Suprapubic skin (tissue), 3 donors: ENCODE measurements around the gene SMIM11.

Source experiments
- EP300 ChIP-seq: sonication (generic); formaldehyde crosslinking; IDR thresholded peaks from one replicate; pipeline ENCODE4 v1.6.1; 2017; ENCODE audit warnings: antibody characterized with exemption
- TF ChIP-seq, protein P1 (sequence below), 2 donors: fragments of 200-600 bp in 1 of 2; fragments of 450-650 bp in 1 of 2; sonication (generic) in 1 of 2; IDR thresholded peaks; one replicate each; pipeline ENCODE4 v1.5.1; 2016 to 2019; ENCODE audit warnings: antibody characterized with exemption in 2 of 2, mild to moderate bottlenecking in 1 of 2, moderate library complexity in 1 of 2

DNA sequence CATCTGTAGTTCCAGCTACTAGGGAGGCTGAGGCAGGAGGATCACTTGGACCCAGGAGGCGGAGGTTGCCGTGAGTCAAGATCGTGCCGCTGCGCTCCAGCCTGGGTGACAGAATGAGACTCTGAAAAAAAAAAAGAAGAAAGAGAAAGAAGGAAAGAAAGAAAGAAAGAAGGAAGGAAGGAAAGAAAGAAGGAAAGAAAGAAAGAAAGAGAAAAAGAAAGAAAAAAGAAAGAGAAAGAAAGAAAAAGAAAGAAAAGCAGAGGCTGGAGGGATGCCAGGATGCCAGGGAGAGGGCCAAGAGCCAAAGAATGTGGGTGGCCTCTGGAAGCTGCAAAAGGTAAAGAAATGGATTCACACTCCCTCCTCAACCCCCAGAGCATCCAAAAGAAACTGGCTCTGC lies 19.7 kb upstream of the SMIM11 start:
- TF ChIP-seq, protein P1, sequence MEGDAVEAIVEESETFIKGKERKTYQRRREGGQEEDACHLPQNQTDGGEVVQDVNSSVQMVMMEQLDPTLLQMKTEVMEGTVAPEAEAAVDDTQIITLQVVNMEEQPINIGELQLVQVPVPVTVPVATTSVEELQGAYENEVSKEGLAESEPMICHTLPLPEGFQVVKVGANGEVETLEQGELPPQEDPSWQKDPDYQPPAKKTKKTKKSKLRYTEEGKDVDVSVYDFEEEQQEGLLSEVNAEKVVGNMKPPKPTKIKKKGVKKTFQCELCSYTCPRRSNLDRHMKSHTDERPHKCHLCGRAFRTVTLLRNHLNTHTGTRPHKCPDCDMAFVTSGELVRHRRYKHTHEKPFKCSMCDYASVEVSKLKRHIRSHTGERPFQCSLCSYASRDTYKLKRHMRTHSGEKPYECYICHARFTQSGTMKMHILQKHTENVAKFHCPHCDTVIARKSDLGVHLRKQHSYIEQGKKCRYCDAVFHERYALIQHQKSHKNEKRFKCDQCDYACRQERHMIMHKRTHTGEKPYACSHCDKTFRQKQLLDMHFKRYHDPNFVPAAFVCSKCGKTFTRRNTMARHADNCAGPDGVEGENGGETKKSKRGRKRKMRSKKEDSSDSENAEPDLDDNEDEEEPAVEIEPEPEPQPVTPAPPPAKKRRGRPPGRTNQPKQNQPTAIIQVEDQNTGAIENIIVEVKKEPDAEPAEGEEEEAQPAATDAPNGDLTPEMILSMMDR (IDR thresholded peaks at IDR 0.05) = no peak
- TF ChIP-seq EP300 = no peak
